Skin epidermis (tissue), 12 donors: ENCODE results near the gene PLEKHA4.
A peak's percentile ranks its signal among the peaks of the same experiment; 100 is the strongest.
"Not testable (repeated sequence)": the region's sequence is repeated elsewhere in the genome, so short reads cannot be mapped to it uniquely, and the experiment has no call there.

Source experiments
- H3K27ac ChIP-seq, 21 experiments: fragments of 200-600 bp; sonication (generic) in 11 of 21; one replicate each; pipeline ENCODE4 v1.5.0; 2020; ENCODE audit warnings: mild to moderate bottlenecking in 3 of 21, inconsistent platforms in 2 of 21, moderate library complexity in 2 of 21
- H3K4me3 ChIP-seq, 7 experiments: fragments of 200-600 bp; sonication (generic) in 2 of 7; one replicate each; pipeline ENCODE4 v1.5.0; 2020; ENCODE audit warnings: inconsistent platforms in 2 of 7, mild to moderate bottlenecking in 2 of 7, moderate library complexity in 1 of 7

The PLEKHA4 gene

GRCh38 chr19:48807590-48808308 lies 60.7 kb downstream of the PLEKHA4 start:
- H3K4me3 ChIP-seq = no peak overlapping the region
- no peak overlapping the region for H3K27ac ChIP-seq

- no peak overlapping the region for H3K4me3 ChIP-seq
- H3K27ac ChIP-seq = peak overlapping the region in 2 of 21 experiments; percentile 14 to 44
Measured at GRCh38 chr19:48806818-48807589, 61.4 kb downstream of the PLEKHA4 start.

GRCh38 chr19:48806518-48806817 lies 61.9 kb downstream of the PLEKHA4 start:
- no peak overlapping the region for H3K27ac ChIP-seq

GRCh38 chr19:48805452-48805851 lies 63.0 kb downstream of the PLEKHA4 start:
- Histone ChIP-seq H3K4me3 (no peak overlapping the region), H3K27ac (no peak overlapping the region)

More at GRCh38 chr19:48806518-48806817, 61.9 kb downstream of the PLEKHA4 start:
- no peak overlapping the region for H3K4me3 ChIP-seq

GRCh38 chr19:48804496-48804895 lies 63.9 kb downstream of the PLEKHA4 start:
- no peak overlapping the region for H3K27ac ChIP-seq

GRCh38 chr19:48802623-48803022 lies 65.8 kb downstream of the PLEKHA4 start:
- Histone ChIP-seq H3K27ac (no peak overlapping the region), H3K4me3 (no peak overlapping the region)

More at GRCh38 chr19:48804496-48804895, 63.9 kb downstream of the PLEKHA4 start:
- H3K4me3 ChIP-seq = no peak overlapping the region

GRCh38 chr19:48799358-48800300 lies 68.8 kb downstream of the PLEKHA4 start:
- Histone ChIP-seq H3K27ac (peak overlapping the region in 5 of 21 experiments; percentile 31 to 54 (median 35)), H3K4me3 (no peak overlapping the region)

- H3K4me3 ChIP-seq = no peak overlapping the region
- H3K27ac ChIP-seq = peak overlapping the region in 6 of 21 experiments; percentile 15 to 49 (median 34)
Measured at GRCh38 chr19:48798937-48799336, 69.5 kb downstream of the PLEKHA4 start.

GRCh38 chr19:48797103-48797502 lies 71.3 kb downstream of the PLEKHA4 start:
- H3K27ac ChIP-seq = peak overlapping the region in 1 of 21 experiments; percentile 24
- no peak overlapping the region for H3K4me3 ChIP-seq

- Histone ChIP-seq H3K4me3 (no peak overlapping the region), H3K27ac (peak overlapping the region in 13 of 21 experiments; percentile 2 to 83 (median 76))
Measured at GRCh38 chr19:48796298-48797083, 71.9 kb downstream of the PLEKHA4 start.

- H3K4me3 ChIP-seq = peak overlapping the region in 2 of 7 experiments; percentile 31 to 45
- peak overlapping the region in 16 of 21 experiments; percentile 2 to 83 (median 73) for H3K27ac ChIP-seq
Measured at GRCh38 chr19:48795685-48796070, 72.7 kb downstream of the PLEKHA4 start.

- peak overlapping the region in 20 of 21 experiments; percentile 9 to 85 (median 68) for H3K27ac ChIP-seq
- peak overlapping the region; percentile 31 to 49 (median 42) for H3K4me3 ChIP-seq
Measured at GRCh38 chr19:48795055-48795684, 73.2 kb downstream of the PLEKHA4 start.

- H3K27ac ChIP-seq = peak overlapping the region in 6 of 21 experiments; percentile 54 to 85 (median 74)
Measured at GRCh38 chr19:48794291-48794690, 74.1 kb downstream of the PLEKHA4 start.

GRCh38 chr19:48793271-48793670 lies 75.1 kb downstream of the PLEKHA4 start:
- Histone ChIP-seq H3K27ac (no peak overlapping the region), H3K4me3 (no peak overlapping the region)

More at GRCh38 chr19:48794291-48794690, 74.1 kb downstream of the PLEKHA4 start:
- no peak overlapping the region for H3K4me3 ChIP-seq

- not testable (repeated sequence) for H3K27ac ChIP-seq, H3K4me3 ChIP-seq
Measured at GRCh38 chr19:48787331-48787730, 81.1 kb downstream of the PLEKHA4 start.
